Activated CD8-positive, alpha-beta memory T cell treated with anti-CD3 and anti-CD28 coated beads, Interleukin-2, amount 50 U/mL, for 24 hours (primary cell): ENCODE results near the gene BCOR.

Experiments used
- DNase-seq: peaks from one replicate; pipeline ENCODE4 v3.0.0-alpha.2; 2020; ENCODE audit errors: extremely low read depth

BCOR gene

DNA sequence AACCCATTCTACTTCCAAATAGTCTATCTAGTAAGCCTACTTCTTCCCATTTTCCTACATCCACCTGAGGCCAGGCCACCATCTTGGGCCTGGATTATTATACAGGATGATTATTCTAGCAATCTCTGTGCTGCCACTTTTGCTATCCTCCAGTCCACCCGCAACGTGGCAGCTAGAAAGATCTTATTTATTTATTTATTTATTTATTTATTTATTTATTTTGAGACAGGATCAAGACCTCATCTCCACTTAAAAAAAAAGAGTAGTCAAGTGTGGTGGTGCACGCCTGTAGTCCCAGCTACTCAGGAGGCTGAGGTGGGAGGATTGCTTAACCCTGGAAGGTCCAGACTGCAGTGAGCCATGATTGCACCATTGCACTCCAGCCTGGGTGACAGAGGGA lies 15.2 kb upstream of the BCOR start:
- DNase-seq = no peak

DNA sequence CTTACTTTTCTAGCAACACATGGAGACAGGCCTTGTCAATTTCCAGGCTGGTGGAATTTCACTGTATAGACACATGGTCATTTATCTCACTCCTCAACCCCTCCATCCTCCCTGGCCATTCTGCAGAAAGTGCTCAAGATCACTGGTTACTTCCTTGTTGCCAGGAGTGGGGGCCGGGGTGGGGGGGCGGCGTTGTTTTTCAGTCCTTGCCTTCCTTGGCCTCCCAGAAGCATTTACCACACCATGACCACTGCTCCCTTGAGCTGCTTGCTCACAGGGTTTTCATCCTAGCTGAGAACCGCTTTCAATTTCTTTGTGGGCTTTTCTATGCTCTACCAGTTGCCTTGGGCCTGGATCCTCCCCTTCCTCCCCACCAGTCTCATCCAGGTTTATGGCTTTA lies 14.1 kb upstream of the BCOR start:
- no peak for DNase-seq

DNA sequence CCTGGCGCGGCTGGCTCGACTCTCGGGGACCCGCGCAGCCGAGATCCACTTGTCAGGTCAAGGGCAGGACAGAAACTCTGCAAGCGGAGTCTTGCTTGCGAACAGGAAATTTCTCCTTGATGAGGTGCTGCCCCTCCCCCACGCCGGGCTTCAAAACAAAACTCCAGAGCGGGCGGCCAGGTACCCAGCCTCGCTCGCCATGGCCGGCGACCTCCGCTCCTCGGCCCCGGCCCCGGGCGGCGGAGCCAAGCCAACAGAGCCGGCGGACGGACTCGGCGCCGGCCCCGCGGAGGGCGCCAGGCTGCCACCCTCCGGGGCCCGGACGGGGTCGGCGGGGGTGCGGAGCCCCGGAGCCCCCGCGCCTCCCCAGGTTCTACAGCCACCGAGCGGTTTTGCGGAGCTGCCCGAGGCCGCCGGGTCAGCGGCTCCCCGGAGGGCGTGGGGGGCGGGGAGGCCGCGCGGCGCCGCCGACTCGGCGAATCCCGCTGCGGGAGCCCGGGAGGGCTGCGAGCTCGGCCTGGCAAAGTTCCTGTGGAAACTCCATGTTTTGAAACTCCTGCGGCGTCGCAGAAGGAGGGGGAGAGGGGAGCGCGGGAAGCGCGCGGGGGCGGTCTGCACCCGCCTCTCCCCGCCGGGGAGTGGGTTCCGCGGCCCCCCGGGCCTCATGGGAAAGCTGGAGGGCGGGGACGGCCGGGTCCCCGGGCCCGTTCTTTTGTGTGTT lies 11.7 kb upstream of the BCOR start:
- DNase-seq = no peak

DNA sequence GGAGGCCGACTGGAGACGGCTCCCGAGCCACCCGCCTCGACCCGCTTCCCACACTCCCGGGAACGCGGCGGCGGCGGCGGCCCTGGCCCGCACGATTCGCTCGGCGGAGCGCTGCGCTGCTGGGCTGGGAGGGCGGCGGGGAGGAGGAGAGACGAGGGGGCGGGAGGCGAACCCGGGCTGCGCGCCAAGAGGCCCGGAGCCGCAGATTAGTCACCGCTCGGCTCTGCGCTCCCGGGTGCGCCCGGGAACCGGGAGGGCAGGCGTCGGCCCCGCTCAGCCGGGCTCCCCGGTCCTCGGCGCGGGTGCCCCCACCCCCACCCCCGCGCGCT lies 11.2 kb upstream of the BCOR start:
- no peak for DNase-seq

DNA sequence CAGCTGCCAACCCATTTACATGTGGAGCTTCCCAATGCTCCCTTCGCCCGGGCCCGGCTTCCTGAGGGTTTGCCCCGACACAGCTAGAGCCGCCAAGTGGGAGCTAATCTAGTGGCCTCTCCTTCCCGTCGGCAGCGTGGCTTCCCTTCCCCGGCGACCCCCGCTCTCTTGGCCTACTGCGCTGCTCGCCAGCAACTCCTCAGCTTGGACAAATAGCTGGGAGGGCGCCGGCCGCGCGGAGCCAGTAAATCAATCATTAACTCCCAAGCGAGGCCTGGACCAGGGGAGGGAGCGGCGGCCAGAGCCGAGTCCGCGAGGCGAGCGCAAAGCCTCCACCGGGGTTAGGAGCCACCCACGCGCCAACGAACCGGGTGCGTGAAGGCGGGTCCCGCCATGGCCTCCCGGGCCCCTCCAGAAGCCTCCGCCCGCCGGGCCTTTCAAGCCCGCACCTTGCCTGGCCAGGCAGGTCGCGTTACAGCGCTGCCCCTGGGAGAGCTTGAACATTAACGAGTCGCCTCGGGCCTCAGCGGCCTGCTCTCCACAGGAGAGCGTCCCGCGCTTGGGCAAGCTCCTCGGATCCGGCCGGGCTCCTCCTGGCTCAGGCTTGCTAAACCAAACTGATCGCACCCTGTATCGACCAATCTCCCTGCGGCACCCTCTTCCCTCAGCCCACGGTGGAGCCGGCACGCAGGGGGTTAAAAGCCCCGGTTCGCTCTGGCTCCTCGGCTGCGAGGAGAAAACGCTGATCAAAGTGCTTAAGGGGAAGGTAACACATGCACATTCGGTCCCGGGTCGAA lies 10.6 kb upstream of the BCOR start:
- no peak for DNase-seq

DNA sequence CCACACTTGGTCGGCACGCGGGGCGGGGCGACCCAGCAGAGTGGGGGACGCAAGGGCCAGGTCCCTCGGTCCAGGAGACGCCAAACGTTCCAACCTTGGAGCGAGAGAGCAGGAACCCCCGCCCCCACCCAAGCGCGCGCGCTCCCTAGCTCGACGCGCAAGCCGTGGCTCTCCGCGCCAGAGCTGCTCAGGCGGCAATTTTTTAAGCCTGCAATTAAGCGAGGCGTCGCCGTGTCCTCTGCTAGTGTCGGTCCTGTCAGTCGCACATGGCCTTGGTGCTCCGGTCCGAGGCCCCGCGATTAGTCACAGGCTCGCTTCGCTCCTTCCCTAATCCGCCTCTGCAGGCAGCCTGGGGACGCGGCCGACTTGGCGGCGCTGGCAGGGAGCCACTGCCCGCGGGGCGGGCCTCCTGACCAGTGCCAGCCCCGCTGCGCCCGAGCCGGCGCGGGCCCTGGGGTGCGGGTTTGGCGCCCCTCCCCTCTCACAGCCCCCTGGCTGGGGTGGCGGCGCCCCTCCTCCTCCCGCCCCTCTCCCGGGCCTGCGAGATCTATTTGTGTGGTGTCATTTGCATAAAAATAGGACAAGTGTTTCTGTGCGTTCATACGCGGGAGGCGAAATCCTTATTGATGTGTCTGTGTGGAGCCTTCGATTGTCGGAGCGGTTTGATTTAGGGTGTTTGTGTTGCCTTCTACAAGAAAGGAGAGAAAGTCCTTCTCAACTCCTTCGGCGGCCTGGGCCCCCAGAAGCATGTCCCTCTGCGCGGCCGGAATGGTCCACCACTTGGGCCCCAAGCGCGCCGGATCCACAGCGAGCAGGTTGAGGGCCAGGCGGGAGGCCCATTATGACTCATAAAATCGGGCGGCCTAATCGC lies 9.8 kb upstream of the BCOR start:
- no peak for DNase-seq

DNA sequence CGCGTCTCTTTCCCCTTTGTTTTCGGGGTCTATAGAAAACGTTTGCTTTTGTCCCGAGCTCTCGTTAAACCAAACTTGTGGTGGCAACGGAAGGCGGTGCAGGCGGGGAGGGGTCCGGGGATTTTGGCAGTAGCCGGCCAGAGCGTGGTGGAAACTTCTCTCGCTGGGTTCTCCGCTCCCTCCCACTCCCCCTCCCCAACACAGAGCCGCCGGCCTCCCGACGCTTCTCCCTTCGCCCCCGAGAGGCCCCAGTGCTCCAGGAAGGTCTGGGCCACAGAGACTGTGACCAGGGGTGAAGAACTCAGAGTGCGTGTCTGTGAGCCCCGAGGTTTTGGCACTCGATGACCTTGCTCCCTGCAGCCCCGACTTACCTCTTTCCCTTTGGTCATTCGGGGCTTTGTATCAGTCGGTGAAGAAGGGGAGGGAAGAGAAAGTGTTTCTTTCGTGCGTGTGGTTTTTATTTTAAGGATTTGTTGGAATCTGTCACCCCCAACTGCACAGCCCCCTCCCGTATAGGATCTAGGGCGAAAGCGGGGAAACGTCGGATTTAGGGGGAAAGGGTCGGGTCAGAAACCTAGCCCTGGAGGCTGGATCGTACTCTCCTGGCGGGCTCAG lies 9.0 kb upstream of the BCOR start:
- no peak for DNase-seq

DNA sequence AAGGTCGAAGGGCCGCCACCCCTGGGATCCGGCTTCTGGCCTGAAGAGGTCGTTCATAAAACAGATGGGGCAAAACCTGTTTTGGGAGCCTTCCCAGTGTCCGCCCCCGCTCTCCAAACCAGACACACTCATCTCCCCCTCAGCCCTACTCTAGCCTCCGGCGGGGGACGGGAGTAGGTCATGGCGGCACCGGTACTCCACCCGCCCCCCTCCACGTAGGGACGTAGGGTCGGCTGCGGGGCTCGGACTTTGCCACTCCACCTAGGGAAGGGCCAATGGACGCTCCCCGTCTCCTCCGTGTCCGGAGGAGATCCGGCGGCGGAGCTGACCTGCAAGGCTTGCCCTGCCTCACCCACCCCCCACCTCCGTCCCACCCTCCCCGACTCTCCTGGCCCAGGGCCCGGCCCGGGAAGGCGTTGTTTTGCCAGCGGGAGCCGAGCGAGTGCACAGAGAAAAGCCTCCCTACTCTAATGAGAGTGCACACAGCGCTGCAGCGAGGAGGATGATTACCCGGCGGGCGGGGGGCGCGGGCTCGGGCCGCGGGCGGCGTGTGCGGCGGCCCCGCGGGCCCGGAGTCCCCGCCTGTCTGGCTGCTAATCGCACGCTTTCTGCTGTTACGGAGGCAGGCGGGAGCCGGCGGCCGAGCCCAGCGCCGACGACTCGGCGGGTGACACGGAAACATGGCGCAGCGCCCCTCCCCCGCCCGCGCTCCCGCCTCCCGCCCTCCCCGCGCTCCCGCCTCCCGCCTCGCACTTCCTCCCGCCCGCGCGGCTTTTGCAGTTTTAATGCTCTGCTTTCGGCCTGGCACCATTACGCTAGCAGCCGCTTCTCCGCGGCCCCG lies 8.3 kb upstream of the BCOR start:
- DNase-seq = no peak

DNA sequence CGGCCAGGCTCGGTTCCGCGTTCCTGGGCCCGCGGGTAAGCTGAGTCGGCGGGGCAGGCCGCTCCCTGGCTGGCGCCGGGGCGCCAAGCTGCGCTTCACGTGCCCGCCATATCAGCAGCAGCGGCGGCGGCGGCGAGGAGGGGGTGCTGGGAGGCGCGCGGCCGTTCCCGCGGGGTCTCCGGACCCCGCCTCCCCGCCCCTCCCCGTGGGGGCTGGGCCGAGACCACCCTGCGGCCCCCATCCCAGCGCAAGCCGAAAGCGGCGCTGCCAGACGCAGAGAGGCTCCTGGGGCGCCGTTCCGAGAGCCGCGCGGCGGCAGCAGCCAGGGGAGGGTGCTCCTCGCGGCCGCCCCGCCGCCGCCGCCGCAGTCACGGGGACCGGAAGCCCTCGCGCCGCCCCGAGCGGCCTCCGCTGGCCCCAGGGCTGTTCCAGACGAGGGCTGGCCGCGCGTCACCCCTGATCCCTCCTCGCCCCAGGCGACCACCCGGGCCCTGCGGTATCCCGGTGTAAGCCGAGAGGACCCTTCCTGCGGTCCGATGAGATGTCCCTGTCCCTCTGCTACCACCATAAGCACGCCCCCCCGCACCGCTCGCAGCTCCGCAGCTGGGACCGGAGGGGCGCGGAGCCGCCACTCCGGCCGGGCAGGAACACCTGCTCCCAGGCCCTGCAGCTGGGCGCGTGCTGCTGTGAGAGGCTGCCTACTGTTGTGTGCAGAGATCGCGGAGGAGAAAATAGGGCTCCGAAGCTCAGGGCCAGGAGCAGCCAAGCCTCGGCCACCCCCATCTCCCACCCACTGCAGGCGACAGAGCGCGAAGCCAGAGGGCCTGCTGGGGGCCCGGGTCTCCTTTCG lies 7.5 kb upstream of the BCOR start:
- no peak for DNase-seq

DNA sequence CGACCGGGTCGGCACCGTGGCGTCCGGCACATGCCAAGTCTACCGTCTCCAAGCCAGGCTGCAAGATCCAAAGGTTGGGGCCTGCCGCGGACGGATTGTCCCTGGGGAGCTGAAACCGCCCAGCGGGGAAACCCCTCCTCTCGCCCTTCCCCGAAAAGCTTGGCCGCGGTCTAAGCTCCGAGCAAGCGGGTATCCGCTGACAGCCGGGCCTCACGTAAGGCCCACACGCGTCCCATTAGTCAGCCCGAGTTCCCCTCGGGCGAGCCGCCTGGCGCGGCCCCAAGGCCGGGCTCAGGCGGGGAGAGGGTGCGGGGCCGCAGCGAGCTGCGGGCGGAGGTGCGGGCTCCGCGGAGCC lies 6.8 kb upstream of the BCOR start:
- no peak for DNase-seq

DNA sequence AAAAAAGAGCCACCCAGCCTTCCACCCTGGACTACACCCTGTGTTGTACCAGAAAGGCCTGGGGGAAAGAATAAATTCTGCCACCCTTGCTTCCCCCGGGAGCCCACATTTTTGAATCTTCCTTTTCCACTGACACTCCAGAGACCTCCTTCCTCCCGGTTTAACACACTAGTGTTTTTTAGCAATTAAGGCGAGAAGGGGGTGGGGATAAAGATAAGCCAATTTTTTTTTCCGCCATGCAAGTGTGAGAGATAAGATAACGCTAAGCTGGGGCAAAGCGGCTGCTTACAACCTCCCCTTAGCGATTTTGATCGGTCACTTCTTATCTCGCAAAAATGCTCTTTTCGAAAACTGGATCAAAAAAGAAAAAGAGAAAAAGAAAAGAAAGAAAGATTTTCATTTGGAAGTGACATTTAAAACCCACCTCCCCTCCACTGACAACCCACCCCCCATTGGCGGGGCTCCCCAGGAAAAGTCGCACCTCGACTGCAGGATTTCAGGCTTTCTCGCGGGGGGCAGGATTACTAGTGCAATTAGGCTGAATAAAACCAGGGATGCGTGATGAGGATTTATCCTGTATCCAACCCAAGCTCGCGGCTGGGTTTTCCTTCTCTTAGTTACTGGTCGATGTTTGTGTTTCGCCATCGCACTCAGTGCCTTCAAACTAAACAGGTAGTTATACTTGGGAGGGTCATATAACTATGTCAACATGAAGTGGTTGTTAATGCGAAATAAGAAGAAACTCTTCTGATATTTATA lies 6.0 kb upstream of the BCOR start:
- DNase-seq = no peak

DNA sequence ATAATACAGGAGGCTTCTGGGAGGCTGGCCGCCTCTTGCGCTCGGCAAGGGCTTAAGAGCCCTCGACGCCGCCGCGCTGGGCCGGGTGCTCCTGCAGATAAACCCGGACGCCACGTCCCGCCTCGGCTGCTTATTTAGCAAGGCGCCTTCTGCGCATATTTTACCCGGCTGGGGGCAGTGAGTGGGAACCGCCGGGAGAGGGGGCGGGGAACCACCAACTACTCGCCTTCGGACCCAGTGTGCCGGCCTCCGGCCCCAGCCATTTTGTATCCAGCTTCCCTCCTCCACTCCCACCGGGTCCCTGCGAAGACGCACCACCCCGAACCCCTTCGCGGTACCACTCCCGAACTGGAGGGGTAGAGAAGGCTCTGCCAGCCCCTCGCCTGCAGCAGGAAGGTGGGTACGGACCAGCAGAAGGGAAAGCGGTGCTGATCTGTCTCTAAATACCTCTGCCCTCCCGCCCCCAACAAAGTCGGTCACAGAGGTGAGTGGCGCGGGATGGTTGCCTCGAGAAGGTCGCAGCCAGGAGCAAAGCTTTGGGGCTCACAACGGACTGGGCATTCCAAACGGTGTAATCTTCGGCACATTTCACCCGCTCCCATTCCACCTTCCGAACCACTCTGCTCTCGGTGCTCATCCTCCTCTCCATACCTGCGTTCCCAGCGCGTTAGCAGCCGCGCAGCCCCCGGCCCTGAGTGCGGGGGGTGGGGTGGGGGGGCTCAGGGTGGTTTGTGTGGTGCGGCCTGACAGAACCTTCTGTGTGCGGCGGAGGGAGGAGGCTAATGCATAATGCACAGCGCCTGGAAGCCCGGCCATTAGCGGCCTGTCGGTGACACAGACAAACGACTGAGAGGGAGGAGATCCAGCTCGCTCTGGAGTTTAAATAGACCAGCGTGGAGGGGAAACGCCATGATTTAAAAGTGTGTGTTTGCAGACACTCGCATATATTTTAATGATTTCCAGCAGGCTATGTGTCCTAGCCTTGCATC lies 4.9 kb upstream of the BCOR start:
- DNase-seq = no peak

DNA sequence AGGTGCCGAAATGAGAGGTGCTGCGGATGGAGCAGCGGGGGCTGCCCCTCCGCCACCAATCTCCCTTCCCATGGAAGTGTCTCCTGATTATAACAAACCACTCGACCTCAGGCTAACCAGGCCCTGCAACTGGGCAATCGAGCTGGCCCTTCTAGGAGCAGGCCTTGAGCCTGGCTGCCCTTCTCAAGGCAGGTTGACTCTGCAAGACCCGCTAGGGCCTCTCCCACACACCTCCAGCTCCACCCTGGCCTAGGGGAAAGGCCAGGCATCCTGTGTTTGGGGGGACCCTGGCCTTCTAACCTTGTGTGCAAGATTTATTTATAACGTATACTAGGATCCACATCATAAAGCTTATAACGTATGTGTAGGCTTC lies 3.7 kb upstream of the BCOR start:
- DNase-seq = no peak

DNA sequence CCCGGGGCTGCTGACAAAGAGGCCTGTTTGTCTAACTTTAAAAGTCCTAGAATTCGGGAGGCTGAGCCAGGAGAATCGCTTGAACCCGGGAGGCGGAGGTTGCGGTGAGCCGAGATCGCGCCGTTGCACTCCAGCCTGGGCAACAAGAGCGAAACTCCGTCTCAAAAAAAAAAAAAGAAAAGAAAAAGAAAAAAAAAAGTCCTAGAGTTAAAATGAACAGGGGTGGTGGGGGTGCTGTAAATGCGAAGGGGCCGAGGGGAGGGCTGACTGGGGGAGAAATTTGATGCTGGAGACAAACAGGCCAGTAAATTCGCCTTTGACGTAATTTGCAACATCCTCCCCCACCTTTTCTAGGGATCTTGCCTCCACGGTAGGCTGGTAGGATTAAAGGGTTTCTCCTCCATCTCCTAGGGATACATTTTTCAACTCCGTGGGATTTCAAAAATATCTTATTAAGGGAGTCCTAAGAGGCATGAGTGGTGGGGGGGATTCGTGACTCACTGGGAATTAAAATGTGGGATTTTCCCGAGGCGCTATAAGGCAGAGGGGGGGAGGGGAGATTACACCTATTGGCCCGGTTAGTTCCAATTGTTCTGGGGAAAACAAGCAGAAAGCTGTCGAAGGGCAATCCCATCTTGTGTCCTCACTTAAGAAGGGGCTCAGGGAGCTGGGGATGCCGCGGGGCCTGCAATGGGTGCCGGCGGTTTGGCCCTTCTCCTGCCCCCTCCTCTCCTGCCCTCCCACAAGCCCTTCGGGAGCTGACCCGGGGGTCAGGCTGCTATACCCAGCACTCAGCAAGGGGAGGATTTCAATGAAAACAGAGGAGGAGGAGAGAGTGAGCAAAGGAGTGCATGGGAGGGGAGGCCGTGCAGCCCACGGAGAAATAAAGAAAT lies 3.0 kb upstream of the BCOR start:
- no peak for DNase-seq

DNA sequence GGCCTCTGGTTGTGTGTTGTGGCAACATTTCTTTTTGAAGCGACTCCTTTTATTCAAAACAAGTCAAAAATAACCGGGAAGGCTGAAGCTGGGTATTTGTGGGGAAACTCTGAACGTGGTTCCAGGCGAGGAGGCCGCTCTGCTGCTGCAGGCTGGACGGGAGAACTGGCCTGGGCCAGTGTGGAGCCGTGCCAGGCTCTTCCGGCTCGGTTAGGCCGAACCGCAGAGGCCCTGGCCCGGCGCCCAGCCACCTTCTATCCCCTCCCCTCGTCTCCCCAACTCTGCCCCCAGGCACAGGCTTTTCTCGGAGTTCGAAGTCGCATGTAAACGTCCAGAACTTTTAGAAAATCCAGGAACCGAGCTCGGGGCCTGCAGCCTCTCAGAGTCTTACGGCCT lies 2.4 kb upstream of the BCOR start:
- no peak for DNase-seq

DNA sequence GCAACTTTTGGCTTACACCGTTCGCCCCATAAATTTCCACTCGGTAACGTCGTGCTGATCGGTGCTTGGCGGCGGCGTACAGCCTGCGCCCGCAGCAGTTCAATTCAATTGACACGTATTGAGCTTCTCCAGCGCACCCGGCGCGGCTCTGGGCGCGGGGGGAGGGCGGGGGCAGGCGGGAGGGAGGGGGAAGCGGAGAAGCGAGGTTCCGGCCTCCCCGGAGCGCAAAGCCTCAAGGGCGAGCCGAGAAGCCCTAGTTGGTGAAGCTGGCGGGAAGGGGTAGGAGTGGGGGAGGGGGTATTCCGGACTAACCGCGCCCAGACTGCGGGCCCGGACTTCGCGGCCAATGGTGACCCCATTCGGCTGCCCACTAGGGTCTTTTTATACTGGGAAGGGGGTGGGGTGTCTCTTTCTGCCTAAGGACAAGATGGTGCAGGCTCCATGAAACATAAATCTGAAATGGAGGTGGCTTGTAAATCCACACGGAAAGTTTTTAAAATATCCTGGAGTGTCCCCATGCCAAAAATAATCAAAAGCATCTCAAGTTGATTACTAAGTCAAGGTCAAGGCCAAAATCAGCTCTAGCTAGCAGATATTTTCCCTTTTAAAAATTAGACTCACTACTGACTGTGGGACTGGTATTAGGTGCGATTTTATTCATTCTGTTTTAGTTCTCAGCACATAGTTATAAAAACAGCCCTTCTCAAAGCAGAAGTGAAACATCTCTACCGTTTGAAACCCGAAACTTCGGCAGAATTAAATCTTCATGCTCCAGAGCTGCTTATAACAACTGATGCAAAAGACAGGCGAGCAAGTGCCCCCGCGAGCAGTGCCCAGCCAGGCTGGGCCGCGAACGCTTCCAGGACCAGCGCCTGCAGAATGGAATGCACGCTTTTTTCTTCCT lies 1.5 kb upstream of the BCOR start:
- no peak for DNase-seq
